ENCODE results near the gene GATA5.

GRCh38 chr20:62417981-62418708, 57.6 kb downstream of the GATA5 start:
- TF ChIP-seq TARDBP (IDR thresholded peaks at IDR 0.05) (no peak), LEF1 (IDR thresholded peaks at IDR 0.05; ENCODE audit: borderline replicate concordance) (no peak)

Measured in HEK293T (cell line).